Lower leg skin (tissue), 4 donors: ENCODE data around the gene SUN5. TPM values are rescaled to one million over a fixed set of nuclear protein-coding genes. Genes with fewer than 3 reads are reported as not detected.
"Not testable (repeated sequence)": the region's sequence is repeated elsewhere in the genome, so short reads cannot be mapped to it uniquely, and the experiment has no call there.

ENCODE experiments used
- DNase-seq, 2 donors: peaks; one replicate each; pipeline ENCODE4 v3.0.0-alpha.2; 2019; ENCODE audit warnings: low spot score in 2 of 2
- H3K4me3 ChIP-seq: fragments of 200-600 bp; sonication (generic); 2 replicates; pipeline ENCODE4 v1.5.1; 2017; ENCODE audit warnings: mild to moderate bottlenecking, low read depth; ENCODE audit not compliant: poor library complexity, severe bottlenecking
- POLR2A ChIP-seq, 2 donors: fragments of 450-650 bp; IDR thresholded peaks; one replicate each; pipeline ENCODE4 v1.6.1; 2016 to 2017; ENCODE audit warnings: antibody characterized with exemption in 2 of 2, mild to moderate bottlenecking in 1 of 2, moderate library complexity in 1 of 2
- WGBS, 2 donors: methylation state at CpG; one replicate each; pipeline ENCODE4 v1.1.5; 2018; 5-methylcytosine and 5-hydroxymethylcytosine counted together
- intact Hi-C: fragments of 100-400 bp; cut with DNase I; formaldehyde crosslinking; loops from one replicate; pipeline ENCODE4 v1.15.0; 2023; ENCODE audit warnings: low total_unique reads
- total RNA-seq, 4 donors: library from RNA; depleted of rRNA; stranded (reverse); fragments of >200 nt; gene quantifications; one replicate each; pipeline ENCODE4 v1.1.0, GENCODE V29; 2016
- TF ChIP-seq, protein P1 (sequence below), 3 donors: fragments of 450-650 bp; IDR thresholded peaks; one replicate each; pipeline ENCODE4 v1.5.1; 2016; ENCODE audit warnings: antibody characterized with exemption in 3 of 3, mild to moderate bottlenecking in 3 of 3, moderate library complexity in 2 of 3

Gene SUN5
- not detected for total RNA-seq

DNA sequence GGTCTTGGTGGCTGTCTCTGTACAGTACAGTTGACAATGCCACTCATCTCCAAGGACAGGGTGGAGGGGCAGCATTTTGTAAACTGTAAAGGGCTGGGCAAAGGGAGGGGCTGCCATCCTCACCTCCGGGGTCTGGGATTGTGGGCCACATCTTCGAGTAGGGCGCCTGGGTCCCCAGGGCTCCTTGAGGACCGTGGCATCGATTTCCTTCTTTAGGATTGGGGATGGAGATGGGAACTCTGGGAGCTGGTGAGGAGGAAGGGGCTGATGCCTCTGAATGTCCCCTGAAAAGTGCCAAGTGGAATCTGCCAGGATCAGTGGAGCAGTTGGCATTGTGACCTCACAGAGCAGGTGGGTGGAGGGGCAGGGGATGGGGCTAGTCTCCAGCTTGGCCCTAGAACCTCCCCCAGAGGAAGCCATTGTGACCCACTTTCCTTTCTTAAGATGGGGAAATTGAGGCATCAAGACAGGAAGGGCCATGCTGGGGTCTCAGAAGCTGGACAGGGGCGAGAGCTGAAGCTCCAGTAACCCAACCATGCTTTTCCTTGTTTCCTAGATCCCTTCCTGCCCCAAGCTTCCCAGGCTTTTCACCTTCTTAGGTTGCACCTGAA, at the start of gene SUN5:
Gene SUN5, minus strand, starts transcription at position 293 of the 611 bp plus-strand sequence. Its CDS starts 93 bp downstream, at position 200.
- TF ChIP-seq, protein P1, sequence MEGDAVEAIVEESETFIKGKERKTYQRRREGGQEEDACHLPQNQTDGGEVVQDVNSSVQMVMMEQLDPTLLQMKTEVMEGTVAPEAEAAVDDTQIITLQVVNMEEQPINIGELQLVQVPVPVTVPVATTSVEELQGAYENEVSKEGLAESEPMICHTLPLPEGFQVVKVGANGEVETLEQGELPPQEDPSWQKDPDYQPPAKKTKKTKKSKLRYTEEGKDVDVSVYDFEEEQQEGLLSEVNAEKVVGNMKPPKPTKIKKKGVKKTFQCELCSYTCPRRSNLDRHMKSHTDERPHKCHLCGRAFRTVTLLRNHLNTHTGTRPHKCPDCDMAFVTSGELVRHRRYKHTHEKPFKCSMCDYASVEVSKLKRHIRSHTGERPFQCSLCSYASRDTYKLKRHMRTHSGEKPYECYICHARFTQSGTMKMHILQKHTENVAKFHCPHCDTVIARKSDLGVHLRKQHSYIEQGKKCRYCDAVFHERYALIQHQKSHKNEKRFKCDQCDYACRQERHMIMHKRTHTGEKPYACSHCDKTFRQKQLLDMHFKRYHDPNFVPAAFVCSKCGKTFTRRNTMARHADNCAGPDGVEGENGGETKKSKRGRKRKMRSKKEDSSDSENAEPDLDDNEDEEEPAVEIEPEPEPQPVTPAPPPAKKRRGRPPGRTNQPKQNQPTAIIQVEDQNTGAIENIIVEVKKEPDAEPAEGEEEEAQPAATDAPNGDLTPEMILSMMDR (IDR thresholded peaks at IDR 0.05) = no peak
- TF ChIP-seq POLR2A (IDR thresholded peaks at IDR 0.05) = no peak
- 61 to 75% methylated on average over 6 of the region's 6 CpGs for WGBS, 2 donors

GRCh38 chr20:33053291-33054106, 49.3 kb upstream of the SUN5 start, which contains the start of gene BPIFB3:
BPIFB3 (plus strand) TSS chr20:33053903; CDS start chr20:33055436, 1,533 bp downstream.
- H3K4me3 ChIP-seq = no peak within 1 kb of the TSS
- intact Hi-C loops = no loop called here
- DNase-seq = no peak
- TF ChIP-seq, protein P1 (IDR thresholded peaks at IDR 0.05) = no peak
- no peak for TF ChIP-seq POLR2A (IDR thresholded peaks at IDR 0.05)
- 67 to 75% methylated on average over 18 to 22 of the region's 25 CpGs for WGBS, 2 donors

More for the DNA sequence above, at the start of gene SUN5:
- intact Hi-C loops = no loop called here
- H3K4me3 ChIP-seq = no peak within 1 kb of the TSS
- DNase-seq = no peak

GRCh38 chr20:33051333-33051732, 47.1 kb upstream of the SUN5 start:
- 63 to 93% methylated on average over 4 of the region's 4 CpGs for WGBS, 2 donors
- DNase-seq = no peak
- TF ChIP-seq, protein P1 (IDR thresholded peaks at IDR 0.05) = no peak
- no peak for TF ChIP-seq POLR2A (IDR thresholded peaks at IDR 0.05)
- intact Hi-C loops = no loop called here
- H3K4me3 ChIP-seq = no peak overlapping the region

DNA sequence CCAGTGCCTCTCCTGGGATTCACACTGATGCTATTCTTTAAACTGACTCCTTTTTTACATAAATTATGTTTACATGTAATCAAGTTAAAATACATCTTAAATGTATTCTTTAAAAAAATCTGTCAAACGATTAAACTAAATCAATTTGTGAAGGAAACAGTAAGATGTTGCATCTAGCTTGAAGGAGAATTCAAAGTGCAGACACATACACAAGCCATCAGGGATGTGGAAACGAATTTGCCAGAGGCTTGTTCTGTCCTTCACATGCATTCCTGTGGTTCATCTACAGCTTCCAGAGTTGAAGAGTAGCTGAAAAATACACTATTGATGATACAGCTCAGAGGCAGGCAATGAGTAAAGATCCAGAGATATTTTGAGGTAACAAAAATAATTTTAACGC, 42.2 kb upstream of the SUN5 start:
- intact Hi-C loops = no loop called here
- WGBS, 2 donors = 76 to 79% methylated on average over 3 of the region's 3 CpGs
- TF ChIP-seq, protein P1 (IDR thresholded peaks at IDR 0.05) = no peak
- no peak for TF ChIP-seq POLR2A (IDR thresholded peaks at IDR 0.05)
- no peak for DNase-seq
- H3K4me3 ChIP-seq = no peak overlapping the region

GRCh38 chr20:33045129-33045721, 41.0 kb upstream of the SUN5 start:
- DNase-seq, intact Hi-C loops, H3K4me3 ChIP-seq: not testable (repeated sequence)
- WGBS, 2 donors = 77 to 86% methylated on average over 15 of the region's 15 CpGs

DNA sequence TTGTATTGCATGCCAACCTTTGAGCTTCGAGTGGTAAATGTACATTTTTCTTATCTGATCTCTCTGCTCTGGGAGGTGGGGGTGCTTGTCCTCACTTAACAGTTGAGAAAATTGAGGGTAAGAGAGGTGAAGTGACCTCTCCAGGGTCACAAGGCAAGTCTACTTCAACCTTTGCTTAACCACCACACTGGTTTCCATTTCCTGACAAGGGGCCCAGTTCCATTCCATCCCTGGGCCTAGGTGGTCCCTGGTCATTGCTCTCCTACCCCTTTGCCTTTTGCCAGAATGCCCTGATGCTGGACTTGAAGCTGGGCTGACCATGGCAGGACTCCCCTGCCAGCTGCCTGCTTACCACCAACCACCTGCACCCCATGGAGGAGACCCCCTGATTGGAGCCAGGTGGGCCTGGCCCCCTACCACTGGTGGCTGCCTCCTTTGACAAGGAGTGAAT, 39.5 kb upstream of the SUN5 start:
- TF ChIP-seq, protein P1 (IDR thresholded peaks at IDR 0.05) = no peak
- TF ChIP-seq POLR2A (IDR thresholded peaks at IDR 0.05) = no peak
- 32% methylated on average over 1 of the region's 1 CpG for WGBS, 2 donors
- no peak overlapping the region for H3K4me3 ChIP-seq
- DNase-seq = no peak
- intact Hi-C loops = no loop called here
